K562 (cell line): ENCODE results near the gene TRAF3IP3. TPM values are rescaled to one million over a fixed set of nuclear protein-coding genes. Genes with fewer than 3 reads are reported as not detected.
A peak's percentile ranks its signal among the peaks of the same experiment; 100 is the strongest.

Experiments
- ATAC-seq: fragments of 200-7000 bp; cut with Tn5 transposase; 3 replicates; pipeline ENCODE4 v1.9.1; 2020; ENCODE audit warnings: moderate library complexity
- BruUV-seq: library from RNA; stranded (reverse); fragments of 400-500 nt; replicated peaks from 2 replicates; lab custom pipeline; 2021; lab: Mats Ljungman, UMichigan
- CTCF ChIA-PET: fragments of 300-600 bp; formaldehyde crosslinking; extraction: SDS; loops from one replicate; lab custom pipeline; 2021; ENCODE audit warnings: low intra/inter-chr PET ratio; lab: Yijun Ruan, JAX
- POLR2A ChIA-PET: fragments of 300-600, 350-650 bp; sonication (Branson Sonifier 250); formaldehyde crosslinking; extraction: SDS; loops from one replicate; lab custom pipeline; 2021; ENCODE audit warnings: antibody characterized with exemption, inconsistent platforms; lab: Yijun Ruan, JAX
- DNase-seq, 4 experiments: peaks; one replicate each; pipeline versions ENCODE4 v3.0.0 to v3.0.0-alpha.2; 2011 to 2018; ENCODE audit warnings: low spot score in 3 of 4, mixed read lengths in 3 of 4; ENCODE audit errors: extremely low read depth in 1 of 4
- FAIRE-seq: peaks from 2 replicates; lab custom pipeline; 2011; peaks lifted over from hg19 to GRCh38; lab: Jason Lieb, UNC
- H2AFZ ChIP-seq: 2 replicates; pipeline ENCODE4 v1.6.0; 2011; ENCODE audit warnings: low read depth, low read length, control low read depth, inconsistent platforms
- H3K27ac ChIP-seq: fragments of 200-600 bp; 3 replicates; pipeline ENCODE4 v1.8.0; 2011; ENCODE audit warnings: low read depth, mild to moderate bottlenecking, control low read depth, inconsistent platforms, low read length, moderate library complexity, mixed read lengths; ENCODE audit errors: extremely low read depth
- H3K27me3 ChIP-seq, 2 experiments: fragments of 300-600 bp in 1 of 2; 2 replicates in 1 of 2; 3 replicates in 1 of 2; pipeline versions ENCODE4 v1.6.0 to v1.8.0; 2011; ENCODE audit warnings: inconsistent platforms in 2 of 2, low read length in 2 of 2, mild to moderate bottlenecking in 1 of 2, mixed read lengths in 1 of 2, moderate library complexity in 1 of 2; ENCODE audit not compliant: control insufficient read depth in 2 of 2, insufficient read depth in 2 of 2
- H3K36me3 ChIP-seq: fragments of 300-600 bp; 3 replicates; pipeline ENCODE4 v1.8.0; 2011; ENCODE audit warnings: mild to moderate bottlenecking, low read length, inconsistent platforms; ENCODE audit not compliant: control insufficient read depth, insufficient read depth
- H3K4me1 ChIP-seq, 2 experiments: fragments of 200-600 bp in 1 of 2; replicated peaks in 1 of 2; 2 replicates in 1 of 2; 3 replicates in 1 of 2; pipeline versions ENCODE4 v1.5.1 to v1.8.0; 2011; ENCODE audit warnings: inconsistent platforms in 2 of 2, low read length in 2 of 2, mild to moderate bottlenecking in 1 of 2, mixed read lengths in 1 of 2, moderate library complexity in 1 of 2; ENCODE audit not compliant: control insufficient read depth in 2 of 2, insufficient read depth in 2 of 2
- H3K4me2 ChIP-seq: 2 replicates; pipeline ENCODE4 v1.6.1; 2011; ENCODE audit warnings: low read length, control low read depth, inconsistent platforms, mixed read lengths; ENCODE audit not compliant: insufficient read depth
- H3K4me3 ChIP-seq: fragments of 200-600 bp; sonication (generic), shearing (Covaris generic); 2 replicates; pipeline ENCODE4 v1.5.1; 2016; ENCODE audit warnings: control low read depth, inconsistent platforms
- H3K79me2 ChIP-seq: fragments of 200-600 bp; 3 replicates; pipeline ENCODE4 v1.8.0; 2011; ENCODE audit warnings: low read length, inconsistent platforms; ENCODE audit not compliant: control insufficient read depth, insufficient read depth
- H3K9ac ChIP-seq, 2 experiments: 2 replicates each; pipeline versions ENCODE4 v1.6.0 to v1.6.1; 2011; ENCODE audit warnings: low read depth in 2 of 2, low read length in 2 of 2, control low read depth in 1 of 2, inconsistent platforms in 1 of 2, mild to moderate bottlenecking in 1 of 2, mixed read lengths in 1 of 2; ENCODE audit not compliant: insufficient read depth in 1 of 2
- H3K9me1 ChIP-seq: one replicate; pipeline ENCODE4 v1.6.0; 2011; ENCODE audit warnings: inconsistent platforms, mild to moderate bottlenecking, low read length, moderate library complexity; ENCODE audit not compliant: control insufficient read depth, insufficient read depth
- H3K9me3 ChIP-seq: replicated peaks from 2 replicates; pipeline ENCODE4 v1.5.1; 2011; ENCODE audit warnings: low read depth, low read length, inconsistent platforms; ENCODE audit not compliant: control insufficient read depth, insufficient read depth
- H4K20me1 ChIP-seq: replicated peaks from 2 replicates; pipeline ENCODE4 v1.6.1; 2011; ENCODE audit warnings: low read length, inconsistent platforms, mixed read lengths; ENCODE audit not compliant: control insufficient read depth, insufficient read depth
- NR2F6 ChIP-seq: fragments of 450-650 bp; formaldehyde crosslinking; IDR thresholded peaks from 2 replicates; pipeline ENCODE4 v1.4.0; 2020; ENCODE audit warnings: mild to moderate bottlenecking
- STAT5B ChIP-seq: fragments of 250-450 bp; sonication (Bioruptor Pico); IDR thresholded peaks from 2 replicates; pipeline ENCODE4 v1.8.0; 2021; ENCODE audit warnings: mild to moderate bottlenecking, inconsistent platforms
- ZNF77 ChIP-seq: fragments of 250-450 bp; sonication (Bioruptor Pico); IDR thresholded peaks from 2 replicates; pipeline ENCODE4 v1.5.0; 2020
- WGBS: fragments of 100-300 bp; shearing (Covaris generic); methylation state at CpG from one replicate; pipeline ENCODE4 v1.1.6; 2016; ENCODE audit warnings: low coverage, mixed read lengths; ENCODE audit not compliant: insufficient coverage; ENCODE audit errors: missing lambda C conversion rate; 5-methylcytosine and 5-hydroxymethylcytosine counted together
- in situ Hi-C: fragments of 300-500 bp; cut with MboI; formaldehyde crosslinking; loops from 4 replicates; pipeline ENCODE4 v1.15.0; 2018; ENCODE audit warnings: inconsistent platforms, mixed read lengths
- intact Hi-C: fragments of 100-400 bp; cut with micrococcal nuclease; formaldehyde crosslinking; loops from 2 replicates; pipeline ENCODE4 v1.14.2; 2022
- polyA plus RNA-seq, 8 experiments: library from polyadenylated mRNA; depleted of rRNA in 4 of 8; stranded (reverse) in 5 of 8; unstranded in 3 of 8; fragments of >200 nt; fragmentation: Nextera tagmentation in 2 of 8; fragmentation: Illumina TruSeq in 1 of 8; extraction: Ambion mirVana in 2 of 8; extraction: Trizol in 1 of 8; gene quantifications; 2 replicates each; pipeline versions ENCODE4 v1.2.1 to v1.2.3, GENCODE V29; 2011 to 2014; ENCODE audit warnings: inconsistent platforms in 1 of 8, missing spikeins in 1 of 8
- total RNA-seq, 7 experiments: library from RNA; depleted of rRNA in 6 of 7; stranded (reverse); fragments of >200 nt in 6 of 7; fragmentation: Illumina TruSeq in 2 of 7; extraction: Trizol in 2 of 7; gene quantifications; 2 replicates each; pipeline versions ENCODE4 v1.2.1 to v1.2.3, GENCODE V29; 2011 to 2021; ENCODE audit warnings: low replicate concordance in 1 of 7
- TF ChIP-seq, protein P1 (sequence below): fragments of 250-450 bp; sonication (Bioruptor Pico); IDR thresholded peaks from 2 replicates; pipeline ENCODE4 v1.9.0; 2021; ENCODE audit warnings: mild to moderate bottlenecking, inconsistent platforms
- TF ChIP-seq, protein P2 (sequence below): fragments of 200-800 bp; sonication (Bioruptor generic); IDR thresholded peaks from 2 replicates; pipeline ENCODE4 v1.6.1; 2016; ENCODE audit warnings: missing genetic modification characterization, missing compliant biosample characterization
- TF ChIP-seq, protein P3 (sequence below): fragments of 450-650 bp; IDR thresholded peaks from 2 replicates; pipeline ENCODE4 v1.6.1; 2014; ENCODE audit warnings: low read depth, mild to moderate bottlenecking, moderate library complexity, borderline replicate concordance

TRAF3IP3 gene
- total and polyA plus RNA-seq, 9 of the 15 experiments (the other 6 are each of a cell fraction or from before 2014, with no cell fraction given) = 0.06 to 1.1 (median 0.31) TPM

DNA sequence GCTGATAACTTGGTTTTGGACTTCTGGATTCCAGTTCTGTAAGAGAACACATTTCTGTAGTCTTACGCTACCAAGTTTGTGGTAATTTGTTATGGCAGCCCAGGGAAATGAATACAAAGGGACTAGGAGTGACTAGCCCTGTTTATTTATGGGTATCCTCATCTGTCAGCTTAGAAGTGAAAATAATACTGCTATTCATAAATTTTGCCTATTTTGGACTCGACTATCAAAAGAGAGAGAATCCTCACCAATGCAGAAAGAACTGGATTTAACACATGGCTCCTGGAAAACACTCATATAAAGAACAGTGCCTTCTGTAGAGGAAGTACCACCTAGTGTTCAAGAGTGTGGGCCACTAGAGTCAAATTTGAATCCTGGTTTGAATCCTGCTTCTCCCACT lies 28.6 kb upstream of the TRAF3IP3 start:
- BruUV-seq = no TSS peak
- CTCF ChIA-PET = no interaction called here

More for the DNA sequence above, 28.6 kb upstream of the TRAF3IP3 start:
- Histone ChIP-seq H3K27ac (no peak overlapping the region), H3K9ac (no peak overlapping the region), H4K20me1 (no peaks in the 10 kb centered on the region), H3K4me3 (no peak overlapping the region), H2AFZ (no peak overlapping the region), H3K4me1 (no peaks in the 10 kb centered on the region; a peak in 1 of 5 replicates), H3K4me2 (no peak overlapping the region), H3K9me1 (no peaks in the 10 kb centered on the region), H3K79me2 (no peaks in the 10 kb centered on the region), H3K27me3 (no peaks in the 10 kb centered on the region; a peak in 2 of 5 replicates), H3K36me3 (no peaks in the 10 kb centered on the region), H3K9me3 (no peaks in the 10 kb centered on the region)
- 5% methylated on average over 2 of the region's 2 CpGs for WGBS
- DNase-seq (no peak), FAIRE-seq (peak; percentile 19), ATAC-seq (no peak)
- in situ Hi-C loops (no loop called here), intact Hi-C loops (no loop called here)
- POLR2A ChIA-PET = interaction anchor here (1.0 to 2.0 kb wide), 3 partner anchors 10 to 36 kb away, joined by 3 to 7 read pairs (median 4); no protein-coding TSS in a partner anchor
- TF ChIP-seq, protein P1, sequence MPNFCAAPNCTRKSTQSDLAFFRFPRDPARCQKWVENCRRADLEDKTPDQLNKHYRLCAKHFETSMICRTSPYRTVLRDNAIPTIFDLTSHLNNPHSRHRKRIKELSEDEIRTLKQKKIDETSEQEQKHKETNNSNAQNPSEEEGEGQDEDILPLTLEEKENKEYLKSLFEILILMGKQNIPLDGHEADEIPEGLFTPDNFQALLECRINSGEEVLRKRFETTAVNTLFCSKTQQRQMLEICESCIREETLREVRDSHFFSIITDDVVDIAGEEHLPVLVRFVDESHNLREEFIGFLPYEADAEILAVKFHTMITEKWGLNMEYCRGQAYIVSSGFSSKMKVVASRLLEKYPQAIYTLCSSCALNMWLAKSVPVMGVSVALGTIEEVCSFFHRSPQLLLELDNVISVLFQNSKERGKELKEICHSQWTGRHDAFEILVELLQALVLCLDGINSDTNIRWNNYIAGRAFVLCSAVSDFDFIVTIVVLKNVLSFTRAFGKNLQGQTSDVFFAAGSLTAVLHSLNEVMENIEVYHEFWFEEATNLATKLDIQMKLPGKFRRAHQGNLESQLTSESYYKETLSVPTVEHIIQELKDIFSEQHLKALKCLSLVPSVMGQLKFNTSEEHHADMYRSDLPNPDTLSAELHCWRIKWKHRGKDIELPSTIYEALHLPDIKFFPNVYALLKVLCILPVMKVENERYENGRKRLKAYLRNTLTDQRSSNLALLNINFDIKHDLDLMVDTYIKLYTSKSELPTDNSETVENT (CRISPR knock-in tag) = no peak
- no peak for TF ChIP-seq STAT5B (CRISPR knock-in tag)
- TF ChIP-seq, protein P2, sequence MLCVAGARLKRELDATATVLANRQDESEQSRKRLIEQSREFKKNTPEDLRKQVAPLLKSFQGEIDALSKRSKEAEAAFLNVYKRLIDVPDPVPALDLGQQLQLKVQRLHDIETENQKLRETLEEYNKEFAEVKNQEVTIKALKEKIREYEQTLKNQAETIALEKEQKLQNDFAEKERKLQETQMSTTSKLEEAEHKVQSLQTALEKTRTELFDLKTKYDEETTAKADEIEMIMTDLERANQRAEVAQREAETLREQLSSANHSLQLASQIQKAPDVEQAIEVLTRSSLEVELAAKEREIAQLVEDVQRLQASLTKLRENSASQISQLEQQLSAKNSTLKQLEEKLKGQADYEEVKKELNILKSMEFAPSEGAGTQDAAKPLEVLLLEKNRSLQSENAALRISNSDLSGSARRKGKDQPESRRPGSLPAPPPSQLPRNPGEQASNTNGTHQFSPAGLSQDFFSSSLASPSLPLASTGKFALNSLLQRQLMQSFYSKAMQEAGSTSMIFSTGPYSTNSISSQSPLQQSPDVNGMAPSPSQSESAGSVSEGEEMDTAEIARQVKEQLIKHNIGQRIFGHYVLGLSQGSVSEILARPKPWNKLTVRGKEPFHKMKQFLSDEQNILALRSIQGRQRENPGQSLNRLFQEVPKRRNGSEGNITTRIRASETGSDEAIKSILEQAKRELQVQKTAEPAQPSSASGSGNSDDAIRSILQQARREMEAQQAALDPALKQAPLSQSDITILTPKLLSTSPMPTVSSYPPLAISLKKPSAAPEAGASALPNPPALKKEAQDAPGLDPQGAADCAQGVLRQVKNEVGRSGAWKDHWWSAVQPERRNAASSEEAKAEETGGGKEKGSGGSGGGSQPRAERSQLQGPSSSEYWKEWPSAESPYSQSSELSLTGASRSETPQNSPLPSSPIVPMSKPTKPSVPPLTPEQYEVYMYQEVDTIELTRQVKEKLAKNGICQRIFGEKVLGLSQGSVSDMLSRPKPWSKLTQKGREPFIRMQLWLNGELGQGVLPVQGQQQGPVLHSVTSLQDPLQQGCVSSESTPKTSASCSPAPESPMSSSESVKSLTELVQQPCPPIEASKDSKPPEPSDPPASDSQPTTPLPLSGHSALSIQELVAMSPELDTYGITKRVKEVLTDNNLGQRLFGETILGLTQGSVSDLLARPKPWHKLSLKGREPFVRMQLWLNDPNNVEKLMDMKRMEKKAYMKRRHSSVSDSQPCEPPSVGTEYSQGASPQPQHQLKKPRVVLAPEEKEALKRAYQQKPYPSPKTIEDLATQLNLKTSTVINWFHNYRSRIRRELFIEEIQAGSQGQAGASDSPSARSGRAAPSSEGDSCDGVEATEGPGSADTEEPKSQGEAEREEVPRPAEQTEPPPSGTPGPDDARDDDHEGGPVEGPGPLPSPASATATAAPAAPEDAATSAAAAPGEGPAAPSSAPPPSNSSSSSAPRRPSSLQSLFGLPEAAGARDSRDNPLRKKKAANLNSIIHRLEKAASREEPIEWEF (CRISPR knock-in tag) = no peak
- TF ChIP-seq ZNF77 (CRISPR knock-in tag) = no peak
- no peak for TF ChIP-seq NR2F6 (CRISPR knock-in tag)
- TF ChIP-seq, protein P3, sequence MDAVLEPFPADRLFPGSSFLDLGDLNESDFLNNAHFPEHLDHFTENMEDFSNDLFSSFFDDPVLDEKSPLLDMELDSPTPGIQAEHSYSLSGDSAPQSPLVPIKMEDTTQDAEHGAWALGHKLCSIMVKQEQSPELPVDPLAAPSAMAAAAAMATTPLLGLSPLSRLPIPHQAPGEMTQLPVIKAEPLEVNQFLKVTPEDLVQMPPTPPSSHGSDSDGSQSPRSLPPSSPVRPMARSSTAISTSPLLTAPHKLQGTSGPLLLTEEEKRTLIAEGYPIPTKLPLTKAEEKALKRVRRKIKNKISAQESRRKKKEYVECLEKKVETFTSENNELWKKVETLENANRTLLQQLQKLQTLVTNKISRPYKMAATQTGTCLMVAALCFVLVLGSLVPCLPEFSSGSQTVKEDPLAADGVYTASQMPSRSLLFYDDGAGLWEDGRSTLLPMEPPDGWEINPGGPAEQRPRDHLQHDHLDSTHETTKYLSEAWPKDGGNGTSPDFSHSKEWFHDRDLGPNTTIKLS = no peak
